Measurements from ENCODE around the gene GM2A. TPM values are rescaled to one million over a fixed set of nuclear protein-coding genes. Genes with fewer than 3 reads are reported as not detected.

Gene GM2A
- total and polyA plus RNA-seq, 9 donors: 14.7 to 52.8 (median 28.6) TPM

- intact Hi-C loops (cut with DNase I): no loop called here
- no peaks in the 10 kb centered on the region for H3K36me3 ChIP-seq
- TF ChIP-seq POLR2A (IDR thresholded peaks at IDR 0.05) (no peak), EP300 (IDR thresholded peaks at IDR 0.05) (no peak), CTCF (IDR thresholded peaks at IDR 0.05) (no peak)
These were observed 9.9 kb upstream of the GM2A start for GRCh38 chr5:151243127-151243526.

GRCh38 chr5:151243564-151243963 is 9.4 kb upstream of the GM2A start:
- H3K4me3 ChIP-seq: no peak overlapping the region
- intact Hi-C loops (cut with DNase I): no loop called here
- TF ChIP-seq POLR2A (IDR thresholded peaks at IDR 0.05) (no peak), EP300 (IDR thresholded peaks at IDR 0.05) (no peak), CTCF (IDR thresholded peaks at IDR 0.05) (no peak)
- DNase-seq: no peak
- H3K27ac ChIP-seq: no peak overlapping the region
- WGBS, 3 donors: 90 to 95% (median 90%) methylated on average over 4 of the region's 4 CpGs
- H3K9me3 ChIP-seq: no peaks in the 10 kb centered on the region
- no peaks in the 10 kb centered on the region for H3K36me3 ChIP-seq
- H3K27me3 ChIP-seq: no peaks in the 10 kb centered on the region
- no peaks in the 10 kb centered on the region for H3K4me1 ChIP-seq (ENCODE audit: insufficient read depth)

More at GRCh38 chr5:151243127-151243526, 9.9 kb upstream of the GM2A start:
- Histone ChIP-seq H3K27me3 (no peaks in the 10 kb centered on the region), H3K27ac (no peak overlapping the region), H3K9me3 (no peaks in the 10 kb centered on the region), H3K4me1 (ENCODE audit: insufficient read depth) (peaks cover 1% of the 10 kb centered on the region), H3K4me3 (no peak overlapping the region)
- 82 to 93% (median 89%) methylated on average over 4 of the region's 4 CpGs for WGBS, 3 donors
- DNase-seq: no peak

- TF ChIP-seq POLR2A (IDR thresholded peaks at IDR 0.05) (no peak), CTCF (IDR thresholded peaks at IDR 0.05) (no peak)
- intact Hi-C loops (cut with DNase I): no loop called here
These were observed 8.8 kb upstream of the GM2A start for GRCh38 chr5:151244206-151244605.

GRCh38 chr5:151245680-151246219 is 7.2 kb upstream of the GM2A start:
- TF ChIP-seq POLR2A (IDR thresholded peaks at IDR 0.05): no peak
- TF ChIP-seq CTCF (IDR thresholded peaks at IDR 0.05): no peak
- no peak for TF ChIP-seq EP300 (IDR thresholded peaks at IDR 0.05)
- H3K36me3 ChIP-seq: no peaks in the 10 kb centered on the region
- no peaks in the 10 kb centered on the region for H3K27me3 ChIP-seq
- H3K4me3 ChIP-seq: no peak overlapping the region
- WGBS, 3 donors: 81 to 94% (median 81%) methylated on average over 4 of the region's 4 CpGs
- intact Hi-C loops (cut with DNase I): no loop called here
- DNase-seq: no peak
- H3K9me3 ChIP-seq: no peaks in the 10 kb centered on the region
- no peak overlapping the region for H3K27ac ChIP-seq
- H3K4me1 ChIP-seq (ENCODE audit: insufficient read depth): no peaks in the 10 kb centered on the region

More at GRCh38 chr5:151244206-151244605, 8.8 kb upstream of the GM2A start:
- no peak overlapping the region for H3K4me3 ChIP-seq
- H3K27me3 ChIP-seq: no peaks in the 10 kb centered on the region
- H3K9me3 ChIP-seq: no peaks in the 10 kb centered on the region
- WGBS, 3 donors: 92 to 95% (median 94%) methylated on average over 3 of the region's 3 CpGs
- H3K4me1 ChIP-seq (ENCODE audit: insufficient read depth): no peaks in the 10 kb centered on the region
- no peak for DNase-seq
- H3K27ac ChIP-seq: no peak overlapping the region
- H3K36me3 ChIP-seq: no peaks in the 10 kb centered on the region
